ENCODE data around the gene TSHZ2.

The TSHZ2 gene

DNA sequence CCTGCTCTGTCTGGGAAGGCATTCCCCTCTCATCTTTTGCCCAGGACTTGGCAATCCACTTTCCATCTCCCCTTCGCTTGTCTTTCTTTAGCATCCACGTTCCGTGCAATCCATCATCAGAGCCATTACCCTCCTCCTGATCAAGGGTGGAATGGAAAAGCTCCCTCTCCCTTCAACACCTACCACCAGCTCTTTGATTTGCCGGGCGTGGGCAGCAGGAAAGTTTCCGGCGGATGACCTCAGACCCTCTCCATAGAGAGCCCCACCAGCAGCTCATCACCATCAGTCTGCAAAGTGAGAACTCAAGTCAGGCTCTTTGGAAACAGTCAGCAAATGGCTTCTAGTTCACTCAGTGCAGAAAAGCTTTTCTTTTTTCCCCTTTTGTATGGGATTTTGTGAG is 76.2 kb downstream of the TSHZ2 start:
- Histone ChIP-seq H3K4me2 (ENCODE audit: low read length) (no peak overlapping the region), H3K9me2 (ENCODE audit: low read depth, low read length) (no peaks in the 10 kb centered on the region), H3K9ac (ENCODE audit: low read length) (no peak overlapping the region), H3K79me2 (ENCODE audit: insufficient read depth, low read length) (no peaks in the 10 kb centered on the region), H3K4me3 (ENCODE audit: low read depth, low read length, poor library complexity, severe bottlenecking) (no peak overlapping the region), H3K36me3 (ENCODE audit: insufficient read depth, low read length) (no peaks in the 10 kb centered on the region), H3K9me3 (ENCODE audit: low read length) (no peaks in the 10 kb centered on the region), H2AFZ (ENCODE audit: low read length) (no peak overlapping the region), H3K27me3 (ENCODE audit: insufficient read depth, low read length) (no peaks in the 10 kb centered on the region), H3F3A (ENCODE audit: insufficient read depth, low read length) (no peaks in the 10 kb centered on the region), H4K20me1 (ENCODE audit: insufficient read depth, low read length) (no peaks in the 10 kb centered on the region), H3K27ac (ENCODE audit: low read depth, low read length, poor library complexity, severe bottlenecking) (no peak overlapping the region), H3K4me1 (ENCODE audit: insufficient read depth, low read length, severe bottlenecking) (peaks cover 8% of the 10 kb centered on the region)
- no peak for TF ChIP-seq CTCF (IDR thresholded peaks at IDR 0.05; ENCODE audit: low read length)
- no peak for TF ChIP-seq EZH2 (IDR thresholded peaks at IDR 0.05; ENCODE audit: borderline replicate concordance, low read length)

- H3K36me3 ChIP-seq (ENCODE audit: insufficient read depth, low read length): no peaks in the 10 kb centered on the region
- no peaks in the 10 kb centered on the region for H3K9me3 ChIP-seq (ENCODE audit: low read length)
- no peak overlapping the region for H3K4me2 ChIP-seq (ENCODE audit: low read length)
- H3K4me1 ChIP-seq (ENCODE audit: insufficient read depth, low read length, severe bottlenecking): peaks cover 8% of the 10 kb centered on the region
- no peaks in the 10 kb centered on the region for H3K9me2 ChIP-seq (ENCODE audit: low read depth, low read length)
- H3K27me3 ChIP-seq (ENCODE audit: insufficient read depth, low read length): no peaks in the 10 kb centered on the region
- no peaks in the 10 kb centered on the region for H4K20me1 ChIP-seq (ENCODE audit: insufficient read depth, low read length)
- H2AFZ ChIP-seq (ENCODE audit: low read length): no peak overlapping the region
- H3K79me2 ChIP-seq (ENCODE audit: insufficient read depth, low read length): no peaks in the 10 kb centered on the region
- no peak overlapping the region for H3K4me3 ChIP-seq (ENCODE audit: low read depth, low read length, poor library complexity, severe bottlenecking)
- no peak overlapping the region for H3K9ac ChIP-seq (ENCODE audit: low read length)
- TF ChIP-seq EZH2 (IDR thresholded peaks at IDR 0.05; ENCODE audit: borderline replicate concordance, low read length): no peak
- TF ChIP-seq CTCF (IDR thresholded peaks at IDR 0.05; ENCODE audit: low read length): no peak
- no peaks in the 10 kb centered on the region for H3F3A ChIP-seq (ENCODE audit: insufficient read depth, low read length)
- no peak overlapping the region for H3K27ac ChIP-seq (ENCODE audit: low read depth, low read length, poor library complexity, severe bottlenecking)
Observed at GRCh38 chr20:53050338-53050737, 78.2 kb downstream of the TSHZ2 start.

GRCh38 chr20:53052380-53052779 is 80.2 kb downstream of the TSHZ2 start:
- no peak for TF ChIP-seq CTCF (IDR thresholded peaks at IDR 0.05; ENCODE audit: low read length)
- no peak for TF ChIP-seq EZH2 (IDR thresholded peaks at IDR 0.05; ENCODE audit: borderline replicate concordance, low read length)
- H3K9ac ChIP-seq (ENCODE audit: low read length): no peak overlapping the region
- H3K4me2 ChIP-seq (ENCODE audit: low read length): no peak overlapping the region
- no peaks in the 10 kb centered on the region for H3K79me2 ChIP-seq (ENCODE audit: insufficient read depth, low read length)
- H3K27me3 ChIP-seq (ENCODE audit: insufficient read depth, low read length): no peaks in the 10 kb centered on the region
- no peak overlapping the region for H3K27ac ChIP-seq (ENCODE audit: low read depth, low read length, poor library complexity, severe bottlenecking)
- H3F3A ChIP-seq (ENCODE audit: insufficient read depth, low read length): no peaks in the 10 kb centered on the region
- H3K4me1 ChIP-seq (ENCODE audit: insufficient read depth, low read length, severe bottlenecking): peaks cover 8% of the 10 kb centered on the region
- no peaks in the 10 kb centered on the region for H3K36me3 ChIP-seq (ENCODE audit: insufficient read depth, low read length)
- no peak overlapping the region for H3K4me3 ChIP-seq (ENCODE audit: low read depth, low read length, poor library complexity, severe bottlenecking)
- no peaks in the 10 kb centered on the region for H4K20me1 ChIP-seq (ENCODE audit: insufficient read depth, low read length)
- H3K9me3 ChIP-seq (ENCODE audit: low read length): no peaks in the 10 kb centered on the region
- no peaks in the 10 kb centered on the region for H3K9me2 ChIP-seq (ENCODE audit: low read depth, low read length)
- H2AFZ ChIP-seq (ENCODE audit: low read length): no peak overlapping the region

Measured in OCI-LY1 (cell line).